ENCODE results near the gene ZCCHC8.
"Not testable (repeated sequence)": the region's sequence is repeated elsewhere in the genome, so short reads cannot be mapped to it uniquely, and the experiment has no call there.

Gene ZCCHC8

DNA sequence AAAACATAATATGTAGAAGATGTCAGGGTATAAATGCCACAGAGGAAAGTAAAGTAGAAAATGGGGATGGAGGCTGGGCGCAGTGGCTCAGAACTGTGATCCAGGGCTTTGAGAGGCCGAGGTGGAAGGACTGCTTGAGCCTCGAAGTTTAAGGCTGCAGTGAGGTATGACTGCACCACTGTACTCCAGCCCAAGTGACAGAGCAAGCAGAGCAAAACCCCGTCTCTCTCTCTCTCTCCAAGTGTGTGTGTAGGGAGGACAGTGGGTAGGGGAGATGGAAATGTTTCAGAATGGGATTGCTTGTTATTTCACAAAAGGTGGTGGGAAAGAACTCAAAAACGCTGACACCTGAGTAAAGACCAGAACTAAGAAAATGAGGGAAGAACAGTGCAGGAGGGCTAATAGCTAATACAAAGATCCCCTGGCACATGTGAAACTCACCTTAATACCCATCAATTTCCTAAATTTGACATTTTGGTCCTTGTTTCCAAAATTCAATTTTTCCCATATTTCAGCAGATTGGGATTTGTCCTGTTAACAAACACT, 5.7 kb upstream of the ZCCHC8 start:
- no peak for DNase-seq

DNA sequence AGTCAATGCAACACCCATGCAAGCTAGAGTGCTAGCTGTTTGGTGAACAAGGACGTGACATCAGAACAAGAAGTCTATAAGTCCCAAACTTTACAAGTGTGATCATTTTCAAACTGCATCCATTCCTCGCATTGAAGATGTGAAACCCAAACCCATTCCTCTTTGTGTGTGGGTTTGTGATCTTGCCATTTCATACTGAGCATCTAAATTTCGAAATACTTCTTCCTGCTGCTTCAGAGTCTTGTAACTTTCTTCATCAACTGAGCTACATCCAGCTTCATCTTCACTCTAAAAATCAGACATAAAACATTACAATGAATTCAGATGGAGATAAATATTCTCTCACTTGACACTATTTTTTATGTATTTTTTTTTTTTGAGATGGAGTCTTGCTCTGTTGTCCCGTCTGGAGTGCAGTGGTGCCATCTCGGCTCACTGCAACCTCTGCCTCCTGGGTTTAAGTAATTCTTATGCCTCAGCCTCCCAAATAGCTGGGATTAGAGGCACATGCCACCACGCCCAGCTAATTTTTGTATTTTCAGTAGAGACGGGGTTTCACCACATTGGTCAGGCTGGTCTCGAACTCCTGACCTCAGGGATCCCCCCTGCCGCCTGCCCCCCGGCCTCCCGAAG, 4.8 kb upstream of the ZCCHC8 start:
- DNase-seq, result no peak

DNA sequence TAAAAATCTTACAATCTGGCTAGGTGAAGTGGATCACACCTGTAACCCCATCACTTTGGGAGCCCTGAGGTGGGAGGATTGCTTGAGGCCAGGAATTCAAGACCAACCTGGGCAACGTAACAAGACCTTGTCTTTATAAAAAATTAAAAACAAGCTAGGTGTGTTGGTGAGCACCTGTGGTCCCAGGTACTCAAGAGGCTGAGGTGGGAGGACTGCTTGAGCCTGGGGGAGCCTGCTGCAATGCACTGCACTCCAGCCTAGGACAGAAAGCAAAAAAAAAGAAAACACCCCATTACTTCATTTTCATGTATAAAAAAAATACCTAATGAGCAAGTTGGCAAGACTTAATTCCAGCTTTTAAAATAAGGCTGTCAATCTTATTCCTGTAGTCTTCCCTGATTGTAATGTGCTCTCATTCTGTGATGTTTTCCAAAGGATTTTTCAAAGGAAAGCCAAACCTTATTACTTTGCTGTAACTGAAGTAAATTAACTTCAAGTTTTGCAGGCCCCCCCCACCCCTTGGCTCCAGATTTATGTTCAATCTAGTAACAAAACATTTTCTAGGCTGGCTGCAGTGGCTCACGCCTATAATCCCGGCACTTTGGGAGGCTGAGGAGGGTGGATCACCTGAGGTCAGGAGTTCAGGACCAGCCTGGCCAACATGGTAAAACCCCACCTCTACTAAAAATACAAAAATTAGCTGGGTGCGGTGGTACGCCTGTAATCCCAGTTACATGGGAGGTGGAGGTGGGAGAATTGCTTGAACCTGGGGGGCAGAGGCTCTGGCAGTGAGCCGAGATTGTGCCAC, 3.3 kb upstream of the ZCCHC8 start:
- no peak for DNase-seq

DNA sequence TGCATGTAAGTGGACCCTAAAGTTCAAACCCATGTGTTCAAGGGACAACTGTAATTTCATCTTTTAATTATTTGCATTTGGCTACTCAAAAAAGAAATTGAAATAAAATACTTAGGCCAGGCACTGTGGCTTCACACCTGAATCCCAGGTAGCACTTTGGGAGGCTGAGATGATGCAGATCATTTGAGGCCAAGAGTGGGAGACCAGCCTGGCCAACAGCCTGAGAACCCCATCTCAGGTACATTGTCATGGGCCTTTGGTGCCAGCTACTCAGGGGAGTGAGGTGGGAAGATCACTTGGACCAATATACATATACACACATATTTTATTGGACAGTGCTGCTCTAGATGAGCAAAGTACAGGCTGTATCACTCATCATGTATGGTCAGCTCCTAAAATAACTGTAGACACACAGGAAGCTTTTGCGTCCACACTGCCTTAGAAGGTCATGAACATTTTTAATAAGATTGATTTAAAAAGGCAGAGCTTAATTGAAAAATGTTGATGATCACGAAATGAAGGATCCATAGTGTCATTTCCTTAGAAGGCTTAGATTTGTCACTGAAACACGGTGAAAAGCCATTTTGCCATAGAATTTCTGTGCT, 2.5 kb upstream of the ZCCHC8 start:
- no peak for DNase-seq

DNA sequence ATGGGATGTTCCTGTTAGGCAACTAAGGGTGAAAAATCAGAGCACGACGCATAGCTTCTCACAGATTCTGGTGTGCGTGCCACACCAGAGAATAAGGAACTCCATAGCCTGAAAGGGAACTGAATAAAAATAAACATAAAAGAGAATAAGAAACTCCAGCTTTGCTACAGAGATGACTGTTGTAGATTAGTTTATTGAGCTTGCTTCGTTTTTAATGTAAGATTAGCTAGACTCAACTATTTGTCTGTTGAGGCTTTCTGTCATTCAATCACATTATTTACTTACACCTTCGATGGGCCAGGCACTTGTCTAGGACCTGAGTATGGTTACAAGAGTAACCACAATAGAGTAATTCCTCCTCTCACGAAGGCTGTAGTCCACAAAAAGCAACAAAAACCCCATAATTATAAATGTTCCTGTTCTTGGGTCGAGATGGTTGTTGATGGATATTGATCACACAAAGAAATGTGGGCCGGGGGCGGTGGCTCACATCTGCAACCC, 807 bp upstream of the ZCCHC8 start:
- DNase-seq, result peak; percentile 76 to 92 (median 87)

DNA sequence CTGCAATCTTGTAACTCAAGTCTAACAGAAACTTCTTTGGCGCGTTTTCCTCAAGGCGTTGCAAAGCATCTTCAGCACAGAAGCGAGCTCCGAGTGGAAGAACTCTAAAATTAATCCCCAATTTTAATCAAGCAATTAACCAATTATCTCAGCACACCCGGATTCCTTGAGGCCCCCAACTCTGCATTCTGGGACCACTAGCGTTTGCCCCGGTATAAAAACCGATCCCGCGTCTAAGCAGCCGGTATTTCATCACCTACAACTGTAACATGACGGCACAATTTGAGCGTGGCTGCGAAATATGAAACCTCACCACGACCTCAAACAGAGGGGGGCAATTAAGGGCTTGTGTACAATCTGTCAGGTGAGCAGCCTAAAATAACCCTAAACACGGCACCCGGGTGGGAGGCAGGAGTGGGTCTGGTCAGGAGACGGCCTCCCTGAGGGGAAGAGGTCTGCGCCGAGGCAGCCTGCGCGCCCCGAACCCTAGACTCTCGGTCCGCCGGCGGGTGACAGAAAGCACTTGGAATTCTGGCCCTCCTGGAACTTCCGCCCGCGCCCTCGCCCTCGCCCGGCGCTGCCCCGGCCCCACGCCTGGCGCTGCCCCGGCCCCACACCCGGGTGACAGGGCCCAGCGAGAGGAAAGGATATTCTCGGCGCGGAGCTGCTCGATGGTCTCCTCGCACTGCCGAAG, 594 bp downstream of the ZCCHC8 start:
- DNase-seq, result peak; percentile 57 to 72 (median 59)

DNA sequence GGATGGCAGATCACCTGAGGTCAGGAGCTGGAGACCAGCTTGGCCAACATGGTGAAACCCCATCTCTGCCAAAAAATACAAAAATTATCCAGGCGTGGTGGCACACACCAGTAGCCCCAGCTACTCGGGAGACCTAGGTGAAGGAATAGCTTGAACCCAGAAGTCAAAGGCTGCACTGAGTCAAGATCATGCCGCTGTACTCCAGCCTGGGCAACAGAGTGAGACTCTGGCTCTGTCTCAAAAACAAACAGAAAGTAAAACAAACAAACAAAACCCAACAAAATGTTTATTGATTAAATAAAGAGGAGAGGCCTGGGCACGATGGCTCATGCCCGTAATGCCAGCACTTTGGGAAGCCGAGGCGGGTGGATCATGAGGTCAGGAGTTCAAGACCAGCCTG, 5.5 kb downstream of the ZCCHC8 start:
- DNase-seq, result no peak

DNA sequence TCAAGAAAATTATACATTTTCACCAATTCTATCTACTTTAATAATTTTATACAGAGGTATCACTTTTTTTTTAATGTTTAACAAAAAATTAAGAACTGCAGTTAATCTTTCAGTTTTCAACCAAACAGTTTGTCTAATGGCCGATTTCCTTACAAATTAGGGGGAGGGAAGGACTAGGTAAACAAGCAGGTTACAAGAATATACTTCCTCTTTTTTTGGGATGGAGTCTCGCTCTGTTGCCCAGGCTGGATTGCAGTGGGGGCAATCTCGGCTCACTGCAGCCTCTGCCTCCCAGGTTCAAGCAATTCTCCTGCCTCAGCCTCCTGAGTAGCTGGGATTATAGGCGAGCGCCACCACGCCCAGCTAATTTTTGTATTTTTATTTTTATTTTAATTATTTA, 7.5 kb downstream of the ZCCHC8 start:
- DNase-seq, result not testable (repeated sequence)

DNA sequence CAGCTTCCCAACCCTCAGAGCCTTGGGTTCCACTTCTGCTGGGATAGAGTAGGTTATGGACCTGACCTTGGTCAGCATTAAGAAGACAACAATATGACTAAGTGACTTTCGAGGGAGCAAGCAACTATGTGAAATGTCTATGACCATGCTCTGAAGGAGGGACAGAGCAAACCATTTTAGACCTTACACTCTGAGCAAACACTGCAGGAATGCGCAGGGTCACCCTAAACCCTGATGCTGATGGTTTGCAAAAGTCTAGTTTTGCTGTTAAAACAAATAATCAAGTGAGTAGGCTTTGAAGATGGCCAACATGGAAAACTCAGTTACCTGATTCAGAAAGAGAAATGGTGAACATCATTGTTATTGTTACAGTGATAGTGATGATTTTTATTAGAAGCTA, 8.7 kb downstream of the ZCCHC8 start:
- DNase-seq, result no peak

DNA sequence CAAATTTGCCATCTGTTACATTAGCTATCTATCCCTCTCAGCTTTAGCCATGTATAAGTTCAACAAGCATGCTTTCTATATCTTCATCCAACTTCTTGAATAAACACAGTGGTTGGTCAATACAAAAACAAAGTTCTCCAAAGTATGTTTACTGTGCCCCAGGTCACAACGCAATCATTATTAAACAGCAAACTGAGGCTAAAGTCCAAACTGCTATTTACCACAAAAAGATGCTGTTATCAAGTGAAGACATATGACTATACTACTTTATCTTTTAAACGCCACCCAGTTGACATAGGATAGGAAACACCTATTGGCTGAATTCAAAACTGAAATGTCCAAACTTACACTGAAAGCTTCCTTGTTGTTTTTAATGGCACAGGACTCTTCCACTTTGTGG, 11.7 kb downstream of the ZCCHC8 start:
- DNase-seq, result no peak

DNA sequence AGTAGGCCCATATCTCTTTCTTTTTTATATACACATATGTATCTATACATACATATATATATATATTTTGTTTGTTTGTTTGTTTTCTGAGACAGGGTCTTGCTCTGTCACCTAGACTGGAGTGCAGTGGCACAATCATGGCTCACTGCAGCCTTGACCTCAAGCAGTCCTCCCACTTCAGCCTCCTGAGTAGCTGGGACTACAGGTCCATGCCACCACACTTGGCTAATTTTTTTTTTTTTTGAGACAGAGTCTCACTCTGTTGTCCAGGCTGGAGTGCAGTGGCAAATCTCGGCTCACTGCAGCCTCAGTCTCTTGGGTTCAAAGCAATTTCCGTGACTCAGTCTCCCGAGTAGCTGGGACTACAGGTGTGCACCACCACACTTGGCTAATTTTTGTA, 12.9 kb downstream of the ZCCHC8 start:
- DNase-seq, result not testable (repeated sequence)

DNA sequence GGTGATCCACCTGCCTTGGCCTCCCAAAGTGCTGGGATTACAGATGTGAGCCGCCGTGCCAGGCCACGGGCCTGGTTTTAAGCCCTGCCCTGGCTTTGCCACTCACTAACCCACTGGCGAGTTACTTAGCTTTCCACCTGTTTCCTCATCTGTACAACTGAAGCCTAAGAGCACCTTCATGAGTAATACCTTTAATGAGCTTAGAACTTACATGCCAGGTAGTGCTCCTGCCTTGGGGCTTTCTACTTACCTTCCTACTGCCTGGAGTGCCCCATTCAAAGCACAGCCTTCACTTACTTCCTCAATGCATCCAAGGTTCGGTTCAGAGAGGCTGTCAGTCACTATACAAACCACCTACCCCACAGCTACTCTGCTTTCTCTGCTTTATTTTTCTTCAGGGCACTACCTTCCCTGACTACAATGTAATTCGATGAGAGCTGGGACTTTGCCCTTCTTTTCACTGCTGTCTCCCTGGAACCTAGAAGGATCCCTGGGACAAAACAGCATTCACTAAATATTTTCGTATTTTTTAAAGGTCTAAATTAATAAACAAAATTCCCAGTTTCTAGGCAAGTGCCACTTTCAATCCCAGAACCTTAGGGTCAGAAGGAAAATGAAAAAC, 13.8 kb downstream of the ZCCHC8 start:
- no peak for DNase-seq

DNA sequence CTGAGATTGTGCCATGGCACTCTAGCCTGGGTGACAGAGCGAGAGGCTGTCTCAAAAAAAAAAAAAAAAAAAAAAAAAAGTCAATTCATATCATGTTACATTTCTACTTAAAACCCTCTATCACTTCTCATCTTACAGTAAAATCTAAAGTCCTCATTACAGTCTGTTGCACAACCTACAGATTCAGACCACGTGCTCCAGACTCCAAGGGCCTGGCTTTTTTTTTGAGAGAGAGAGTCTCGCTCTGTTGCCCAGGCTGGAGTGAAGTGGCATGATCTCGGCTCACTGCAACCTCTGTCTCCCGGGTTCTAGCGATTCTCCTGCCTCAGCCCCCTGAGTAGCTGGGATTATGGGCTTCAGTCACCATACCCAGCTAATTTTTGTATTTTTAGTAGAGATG, 14.4 kb downstream of the ZCCHC8 start:
- DNase-seq, result not testable (repeated sequence)

DNA sequence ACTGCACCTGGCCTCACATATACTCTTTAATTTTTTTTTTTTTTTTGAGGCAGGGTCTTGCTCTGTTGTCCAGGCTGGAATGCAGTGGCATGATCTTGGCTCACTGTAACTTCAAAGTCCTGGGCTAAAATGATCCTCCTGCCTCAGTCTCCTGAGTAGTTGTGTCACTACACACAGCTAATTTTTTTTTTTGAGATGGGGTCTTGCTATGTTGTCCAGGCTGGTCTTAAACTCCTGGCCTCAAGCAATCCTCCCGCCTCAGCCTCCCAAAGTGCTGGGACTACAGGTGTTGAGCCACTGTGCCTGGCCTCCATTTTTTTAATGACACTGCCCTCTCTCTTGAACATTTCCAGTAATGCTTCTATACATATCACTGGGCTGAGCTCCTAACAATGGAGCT, 16.3 kb downstream of the ZCCHC8 start:
- DNase-seq, result not testable (repeated sequence)

DNA sequence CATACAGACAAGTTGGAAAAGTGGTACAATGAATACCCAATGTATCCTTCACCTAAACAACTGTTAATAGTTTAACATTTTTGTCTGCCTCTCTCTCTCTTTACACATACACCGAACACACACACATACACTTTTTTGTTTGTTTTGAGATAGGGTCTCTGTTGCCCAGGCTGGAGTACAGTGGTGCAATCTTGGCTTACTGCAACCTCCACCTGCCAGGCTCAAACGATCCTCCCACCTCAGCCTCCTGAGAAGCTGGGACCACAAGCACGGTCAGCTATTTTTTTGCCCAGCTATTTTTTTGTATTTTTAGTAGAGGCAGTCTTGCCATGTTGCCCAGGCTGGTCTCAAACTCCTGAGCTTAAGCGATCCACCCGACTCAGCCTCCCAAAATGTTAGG, 16.8 kb downstream of the ZCCHC8 start:
- no peak for DNase-seq

DNA sequence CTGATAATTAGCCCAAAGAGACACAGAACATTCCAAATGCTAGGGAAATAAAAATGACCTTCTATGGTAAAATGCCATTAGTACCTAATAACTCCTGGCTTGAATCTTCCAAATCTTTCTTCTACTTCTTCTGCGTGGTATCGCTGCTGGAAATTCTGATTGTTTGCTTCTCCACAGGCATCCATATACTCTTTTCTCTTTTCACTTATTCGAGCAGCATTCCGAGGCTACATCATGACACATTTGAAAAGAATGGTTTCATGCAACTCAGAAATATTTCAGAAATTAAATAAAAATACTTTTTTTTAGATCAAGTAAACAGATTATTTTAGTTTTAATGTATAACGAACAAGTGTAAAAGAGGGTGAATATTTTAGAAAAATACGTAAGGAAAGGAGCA, 18.9 kb downstream of the ZCCHC8 start:
- DNase-seq, result no peak

DNA sequence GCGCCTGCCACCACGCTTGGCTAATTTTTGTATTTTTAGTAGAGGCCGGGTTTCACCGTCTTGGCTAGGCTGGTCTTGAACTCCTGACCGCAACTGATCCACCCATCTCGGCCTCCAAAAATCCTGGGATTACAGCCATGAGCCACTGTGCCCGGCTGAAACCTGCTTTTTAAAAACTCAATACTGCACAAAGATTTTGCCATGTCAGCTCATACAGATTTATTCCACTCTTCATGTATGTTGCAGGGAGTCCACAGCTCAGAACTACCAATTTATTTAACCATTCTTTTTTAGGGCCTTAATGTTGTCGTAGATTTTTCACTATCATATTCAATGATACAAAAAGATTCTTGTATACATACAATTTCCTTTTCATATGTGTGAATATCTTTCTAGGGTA, 20.0 kb downstream of the ZCCHC8 start:
- no peak for DNase-seq

DNA sequence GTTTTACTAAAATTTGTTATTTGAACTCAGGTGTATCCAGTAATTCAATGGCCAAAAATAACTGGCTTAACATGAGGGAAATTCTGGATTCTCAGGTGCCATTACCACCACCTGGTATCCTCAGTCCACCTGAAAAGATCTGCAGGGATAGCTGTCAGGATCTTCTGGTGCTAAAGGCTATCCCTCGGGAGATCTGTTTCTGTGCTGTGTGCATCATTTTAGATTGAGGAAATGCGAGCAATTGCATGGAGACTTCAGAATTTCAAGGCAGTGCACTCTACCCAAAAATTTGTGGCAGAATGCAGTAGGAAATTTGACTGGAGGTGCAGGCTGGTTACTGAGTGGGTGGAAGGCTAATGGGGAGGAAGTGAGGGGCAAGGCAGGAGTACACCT, 26.4 kb downstream of the ZCCHC8 start:
- no peak for DNase-seq

DNA sequence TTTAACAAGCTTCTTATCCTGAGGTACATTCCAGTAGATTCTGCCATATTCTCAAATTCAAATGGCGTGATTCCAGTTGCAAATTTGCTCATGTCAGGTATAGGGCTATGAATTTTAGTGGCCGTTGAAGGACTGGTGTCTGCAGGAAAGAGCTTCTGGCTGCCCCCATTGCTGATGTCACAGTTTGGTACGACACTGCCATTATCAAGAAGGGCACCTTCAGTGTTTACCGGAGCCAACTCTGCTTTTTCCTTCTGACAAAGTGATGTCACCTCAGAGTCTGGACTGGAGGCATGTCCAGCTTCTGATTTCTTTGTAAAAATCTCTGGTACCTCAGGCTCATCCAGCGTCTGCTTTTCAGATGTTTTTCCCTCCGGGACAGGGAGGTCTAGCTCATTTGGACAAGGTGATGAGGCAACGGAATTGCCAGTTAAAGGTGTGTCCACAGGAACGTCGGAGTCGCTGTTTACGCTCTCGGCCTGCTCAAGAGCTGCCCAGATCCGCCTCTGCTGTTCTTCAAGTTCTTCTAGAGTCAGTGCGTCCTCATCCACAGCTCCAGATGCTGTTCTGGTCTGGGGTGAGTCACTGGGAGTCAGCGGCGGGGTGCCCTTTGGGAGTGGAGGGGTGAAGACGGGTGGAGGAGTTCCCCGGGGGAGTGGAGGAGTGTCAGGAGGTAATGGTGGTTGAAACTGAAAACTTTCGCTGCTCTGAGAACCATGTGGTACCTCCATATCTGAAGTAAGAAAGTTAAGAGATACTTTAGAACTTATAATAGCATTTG, 27.0 kb downstream of the ZCCHC8 start:
- DNase-seq, result no peak

DNA sequence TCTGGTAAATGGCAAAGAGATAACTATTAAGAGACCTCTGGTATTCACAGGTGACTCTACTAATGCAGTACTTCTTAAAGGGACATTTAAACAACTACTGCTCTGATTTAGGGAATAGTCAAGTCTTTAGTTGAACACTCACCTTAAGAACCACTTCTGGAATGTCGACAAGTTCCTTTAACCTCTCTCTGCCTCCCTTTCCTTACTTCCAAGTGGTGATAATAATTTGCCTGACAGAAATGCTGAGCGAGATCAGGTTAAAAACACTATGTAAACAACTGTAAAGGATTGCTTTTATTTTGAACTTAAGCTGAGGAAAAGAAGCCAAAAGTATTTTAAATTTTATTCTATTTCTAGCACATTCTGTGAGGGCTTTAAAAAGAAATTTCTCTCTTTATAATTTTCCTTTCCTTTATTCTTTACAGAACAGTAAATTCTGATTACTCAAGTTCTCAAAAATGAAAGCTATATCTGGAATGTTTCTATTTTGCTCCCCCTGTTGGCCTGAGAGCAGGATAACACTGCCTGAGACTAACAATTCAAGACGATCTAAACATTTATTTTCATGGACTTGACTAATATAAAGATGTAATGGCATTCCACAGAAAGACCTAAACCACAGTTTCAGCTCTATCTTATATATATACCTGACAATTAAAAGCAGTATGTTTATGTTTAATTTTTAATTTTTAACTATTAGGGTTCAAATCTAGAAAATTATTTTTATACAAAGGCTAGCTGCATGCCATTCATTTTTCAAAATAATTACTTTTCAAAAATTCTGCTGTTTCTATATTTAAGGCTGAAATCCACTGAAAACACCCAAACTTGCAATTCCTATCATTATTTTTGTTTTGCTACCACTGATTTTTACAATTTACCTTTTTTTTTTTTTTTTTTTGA, 29.2 kb downstream of the ZCCHC8 start:
- peak; percentile 72 to 90 (median 84) for DNase-seq

DNA sequence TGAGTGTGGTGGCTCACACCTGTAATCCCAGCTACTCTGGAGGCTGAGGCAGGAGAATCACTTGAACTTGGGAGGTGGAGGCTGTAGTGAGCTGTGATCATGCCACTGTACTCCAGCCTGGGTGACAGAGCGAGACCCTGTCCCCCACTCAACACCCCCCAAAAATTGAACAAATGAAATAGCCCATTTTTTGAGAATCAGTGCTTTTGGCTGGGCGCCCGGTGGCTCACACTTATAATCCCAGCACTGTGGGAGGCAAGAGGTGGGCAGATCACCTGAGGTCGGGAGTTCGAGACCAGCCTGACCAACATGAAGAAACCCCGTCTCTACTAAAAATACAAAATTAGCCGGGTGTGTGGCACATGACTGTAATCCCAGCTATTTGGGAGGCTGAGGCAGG, 30.2 kb downstream of the ZCCHC8 start:
- DNase-seq, result not testable (repeated sequence)

Measured in suppressor macrophage treated with lipopolysaccharide for 1 hour (primary cell).